GM21528 (cell line): ENCODE data around the gene DRD4.

Experiments
- ATAC-seq: cut with Tn5 transposase; IDR thresholded peaks from one replicate; pipeline ENCODE4 v1.9.1; 2021; ENCODE audit warnings: mild to moderate bottlenecking, moderate library complexity; ENCODE audit not compliant: unreplicated experiment, low FRiP score

DRD4 gene

GRCh38 chr11:620935-621814, 15.9 kb upstream of the DRD4 start:
- no peak for ATAC-seq

- ATAC-seq: no peak
These were observed 15.2 kb upstream of the DRD4 start for GRCh38 chr11:621838-622237.

- no peak for ATAC-seq
These were observed 13.7 kb upstream of the DRD4 start for GRCh38 chr11:623349-623869.

- no peak for ATAC-seq
These were observed 12.9 kb upstream of the DRD4 start for GRCh38 chr11:623999-624704.

GRCh38 chr11:624705-625635, 12.1 kb upstream of the DRD4 start, which contains the start of gene CDHR5:
TSS of gene CDHR5 (minus strand) at chr11:624955. CDS start at chr11:624902, 53 bp downstream.
- ATAC-seq: no peak

- no peak for ATAC-seq
These were observed 11.3 kb upstream of the DRD4 start for GRCh38 chr11:625636-626268.

- ATAC-seq: no peak
These were observed 10.4 kb upstream of the DRD4 start, which contains the start of gene SCT for GRCh38 chr11:626475-627307. TSS of gene SCT (minus strand) at chr11:627181. CDS start at chr11:627143, 38 bp downstream.

GRCh38 chr11:627308-627576, 9.8 kb upstream of the DRD4 start:
- no peak for ATAC-seq

GRCh38 chr11:628056-628455, 9.0 kb upstream of the DRD4 start:
- no peak for ATAC-seq

- no peak for ATAC-seq
These were observed 7.9 kb upstream of the DRD4 start for GRCh38 chr11:629237-629583.

- no peak for ATAC-seq
These were observed 6.2 kb upstream of the DRD4 start for GRCh38 chr11:630871-631270.

- ATAC-seq: no peak
These were observed 1.0 kb upstream of the DRD4 start for GRCh38 chr11:635945-636510.

- ATAC-seq: no peak
These were observed 194 bp downstream of the DRD4 start for GRCh38 chr11:637333-637592.

GRCh38 chr11:637593-638521, 788 bp downstream of the DRD4 start:
- ATAC-seq: no peak

- ATAC-seq: no peak
These were observed 1.7 kb downstream of the DRD4 start for GRCh38 chr11:638631-639331.

GRCh38 chr11:639332-639955, 2.4 kb downstream of the DRD4 start:
- ATAC-seq: no peak

GRCh38 chr11:640021-640706, 3.1 kb downstream of the DRD4 start:
- no peak for ATAC-seq
